GM10248 (cell line): Measurements from ENCODE around the gene TXNDC5.
"Not testable (repeated sequence)": the region's sequence is repeated elsewhere in the genome, so short reads cannot be mapped to it uniquely, and the experiment has no call there.

Experiments
- CTCF ChIA-PET: fragments of 300-600 bp; sonication (Branson Sonifier 250); formaldehyde crosslinking; extraction: SDS; loops from one replicate; lab custom pipeline; 2021; ENCODE audit warnings: antibody characterized with exemption; lab: Yijun Ruan, JAX
- POLR2A ChIA-PET: fragments of 350-650 bp; sonication (Branson Sonifier 250); formaldehyde crosslinking; extraction: SDS; loops from one replicate; lab custom pipeline; 2020; ENCODE audit warnings: antibody characterized with exemption; lab: Yijun Ruan, JAX
- DNase-seq: peaks from one replicate; pipeline ENCODE4 v3.0.0; 2012; ENCODE audit errors: extremely low spot score
- CTCF ChIP-seq: IDR thresholded peaks from 2 replicates; pipeline ENCODE4 v1.5.1; 2012; ENCODE audit warnings: mild to moderate bottlenecking, low read depth; ENCODE audit errors: extremely low read depth, missing control alignments, control extremely low read depth

TXNDC5 gene

GRCh38 chr6:7896465-7896987, 14.1 kb downstream of the TXNDC5 start:
- CTCF ChIA-PET, result interaction anchor here (0.7 to 1.0 kb wide), 2 partner anchors 9 to 96 kb away, joined by 3 read pairs; no protein-coding TSS in a partner anchor
- TF ChIP-seq CTCF, result no peak
- POLR2A ChIA-PET, result no interaction called here
- DNase-seq, result no peak

- CTCF ChIA-PET, result interaction anchor here (1.3 kb wide), 1 partner anchor 8 kb away, joined by 3 read pairs; no protein-coding TSS in a partner anchor
- TF ChIP-seq CTCF, result no peak
- POLR2A ChIA-PET, result no interaction called here
- no peak for DNase-seq
These were observed 15.5 kb downstream of the TXNDC5 start for GRCh38 chr6:7895125-7895423.

- ChIA-PET CTCF (interaction anchor here (1.3 kb wide), 1 partner anchor 8 kb away, joined by 3 read pairs; no protein-coding TSS in a partner anchor), POLR2A (no interaction called here)
- TF ChIP-seq CTCF, result no peak
- DNase-seq, result no peak
These were observed 16.1 kb downstream of the TXNDC5 start for GRCh38 chr6:7894262-7895124.

- TF ChIP-seq CTCF, result no peak
- no peak for DNase-seq
- CTCF ChIA-PET, result no interaction called here
- POLR2A ChIA-PET, result no interaction called here
These were observed 17.2 kb downstream of the TXNDC5 start for GRCh38 chr6:7893342-7893741.

GRCh38 chr6:7892367-7892766, 18.2 kb downstream of the TXNDC5 start:
- CTCF ChIA-PET, result interaction anchor here (1.5 kb wide), 1 partner anchor 20 kb away, joined by 4 read pairs; no protein-coding TSS in a partner anchor
- POLR2A ChIA-PET, DNase-seq: not testable (repeated sequence)

GRCh38 chr6:7891078-7891872, 19.3 kb downstream of the TXNDC5 start:
- TF ChIP-seq CTCF, result no peak
- no peak for DNase-seq
- ChIA-PET CTCF (interaction anchor here (1.5 kb wide), 1 partner anchor 21 kb away, joined by 4 read pairs; no protein-coding TSS in a partner anchor), POLR2A (no interaction called here)
